AG04450 (cell line): Measurements from ENCODE around the gene LIPT1. TPM values are rescaled to one million over a fixed set of nuclear protein-coding genes. Genes with fewer than 3 reads are reported as not detected.

Experiments used
- CTCF ChIA-PET: fragments of 300-600, 350-600 bp; formaldehyde crosslinking; extraction: SDS; loops from one replicate; lab custom pipeline; 2022; ENCODE audit warnings: antibody characterized with exemption, inconsistent platforms; lab: Charles Lee
- POLR2A ChIA-PET: fragments of 350-600 bp; formaldehyde crosslinking; extraction: SDS; loops from one replicate; lab custom pipeline; 2021; ENCODE audit warnings: antibody characterized with exemption, inconsistent platforms; lab: Yijun Ruan, JAX
- DNase-seq: peaks from one replicate; pipeline ENCODE4 v3.0.0-alpha.2; 2011; ENCODE audit warnings: low read depth, low spot score
- H3K27ac ChIP-seq: one replicate; pipeline ENCODE4 v1.5.1; 2012; ENCODE audit warnings: low read depth, low read length, control low read depth
- H3K27me3 ChIP-seq: one replicate; pipeline ENCODE4 v1.6.0; 2012; ENCODE audit warnings: low read length; ENCODE audit not compliant: control insufficient read depth, insufficient read depth
- H3K4me3 ChIP-seq: 2 replicates; pipeline ENCODE4 v1.5.1; 2011; ENCODE audit warnings: mild to moderate bottlenecking, low read depth, low read length, control low read depth
- H3K9me3 ChIP-seq: 2 replicates; pipeline ENCODE4 v1.5.1; 2012; ENCODE audit warnings: low read length; ENCODE audit not compliant: control insufficient read depth, insufficient read depth
- CTCF ChIP-seq: IDR thresholded peaks from 2 replicates; pipeline ENCODE4 v1.5.1; 2011; ENCODE audit warnings: low read depth, low read length, control low read depth, inconsistent platforms
- polyA plus RNA-seq: library from polyadenylated mRNA; depleted of rRNA; stranded (reverse); fragments of >200 nt; gene quantifications from 2 replicates; pipeline ENCODE4 v1.2.3, GENCODE V29; 2011

The LIPT1 gene
- polyA plus RNA-seq, 1 experiment: 7.3 TPM

GRCh38 chr2:99171377-99172140 lies 16.8 kb downstream of the LIPT1 start:
- no peak for TF ChIP-seq CTCF
- Histone ChIP-seq H3K27ac (no peak overlapping the region), H3K4me3 (no peak overlapping the region), H3K9me3 (no peaks in the 10 kb centered on the region), H3K27me3 (no peaks in the 10 kb centered on the region)
- ChIA-PET CTCF (no interaction called here), POLR2A (no interaction called here)
- DNase-seq: no peak

- no peaks in the 10 kb centered on the region for H3K9me3 ChIP-seq
- ChIA-PET POLR2A (interaction anchor here (0.6 to 1.2 kb wide), 6 partner anchors 9 to 236 kb away, joined by 3 to 13 read pairs (median 4); partner anchors contain the start of genes EIF5B, LIPT1, TSGA10 and TXNDC9), CTCF (interaction anchor here (0.7 to 2.8 kb wide), 6 partner anchors 10 to 1080 kb away, joined by 3 to 21 read pairs (median 4); partner anchors contain the start of genes EIF5B and TXNDC9)
Observed at GRCh38 chr2:99180755-99181623, 26.2 kb downstream of the LIPT1 start, which contains the start of the genes MITD1 and MRPL30. Gene MITD1, minus strand, starts transcription at chr2:99181058. Its CDS starts 77 bp downstream, at chr2:99180981. Gene MRPL30, plus strand, starts transcription at chr2:99181184. Its CDS starts 5,020 bp downstream, at chr2:99186204.

GRCh38 chr2:99181624-99182000 lies 26.8 kb downstream of the LIPT1 start:
- H3K9me3 ChIP-seq: no peaks in the 10 kb centered on the region
- ChIA-PET POLR2A (interaction anchor here (0.6 to 1.2 kb wide), 4 partner anchors 8 to 235 kb away, joined by 4 to 13 read pairs (median 6); partner anchors contain the start of gene TXNDC9), CTCF (interaction anchor here (0.7 to 2.8 kb wide), 3 partner anchors 155 to 1081 kb away, joined by 3 to 21 read pairs (median 3); partner anchors contain the start of genes EIF5B and TXNDC9)
- peak overlapping the region; percentile 58 for H3K27ac ChIP-seq
- DNase-seq: no peak
- H3K4me3 ChIP-seq: peak overlapping the region; percentile 99
- TF ChIP-seq CTCF: no peak
- no peaks in the 10 kb centered on the region for H3K27me3 ChIP-seq

More at GRCh38 chr2:99180755-99181623, 26.2 kb downstream of the LIPT1 start, which contains the start of the genes MITD1 and MRPL30:
- peak; percentile 89 for DNase-seq
- Histone ChIP-seq H3K4me3 (peak within 1 kb of the TSS; percentile 99), H3K27ac (peak within 1 kb of the TSS; percentile 58), H3K27me3 (no peaks in the 10 kb centered on the region)
- TF ChIP-seq CTCF: no peak

- no peak for TF ChIP-seq CTCF
- Histone ChIP-seq H3K9me3 (no peaks in the 10 kb centered on the region), H3K27ac (no peak overlapping the region), H3K4me3 (no peak overlapping the region), H3K27me3 (no peaks in the 10 kb centered on the region)
- CTCF ChIA-PET: no interaction called here
- no peak for DNase-seq
- POLR2A ChIA-PET: no interaction called here
Observed at GRCh38 chr2:99183025-99183424, 28.3 kb downstream of the LIPT1 start.
